ENCODE measurements around the gene MGAT5. TPM values are rescaled to one million over a fixed set of nuclear protein-coding genes. Genes with fewer than 3 reads are reported as not detected.

The MGAT5 gene
- total RNA-seq, 1 donor from 2014 or later: 21.2 TPM

DNA sequence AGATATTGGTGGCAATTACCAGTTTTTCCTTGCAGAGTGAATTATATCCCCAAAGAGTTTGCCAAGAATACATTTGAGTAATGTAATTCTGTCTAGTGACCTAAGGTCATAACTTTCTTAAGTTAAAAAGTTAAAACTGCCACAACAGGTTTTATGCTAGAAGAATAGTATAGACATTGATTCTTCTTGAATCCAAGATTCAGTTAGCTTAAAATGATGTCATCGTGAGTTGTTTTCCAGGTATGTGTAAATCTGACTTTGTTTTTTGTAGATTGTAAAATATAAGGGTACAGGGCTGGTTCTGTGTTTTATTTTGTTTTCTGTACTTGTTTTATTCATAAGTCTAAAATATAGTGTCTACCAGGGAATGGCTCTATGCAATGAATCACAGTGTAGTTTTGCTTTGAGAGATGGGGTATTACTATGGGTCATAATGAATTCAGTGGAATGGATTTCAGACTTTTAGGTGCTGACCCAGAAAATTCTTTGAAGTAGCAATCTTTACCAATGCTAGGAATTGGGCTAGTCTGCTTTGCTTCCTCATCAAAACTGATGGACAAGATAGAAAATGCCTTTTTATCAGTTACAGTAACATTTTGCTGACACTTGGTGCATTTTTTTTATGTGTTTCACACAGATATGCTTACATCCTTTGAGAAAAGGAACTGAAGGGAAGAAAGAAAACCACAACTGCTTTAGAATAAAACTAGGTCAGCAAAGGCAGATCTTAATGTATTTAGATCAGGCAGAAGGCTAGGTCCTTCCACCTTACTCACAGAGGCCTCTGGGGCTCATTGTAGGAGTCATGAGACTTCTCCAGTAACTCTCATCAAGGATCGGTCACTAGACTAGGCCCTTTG, 20.8 kb upstream of the MGAT5 start:
- H3K27ac Mint-ChIP-seq: no peak overlapping the region
- H3K27me3 Mint-ChIP-seq (ENCODE audit: insufficient read depth, low read depth): peaks cover 3% of the 10 kb centered on the region
- no peak overlapping the region for H3K27ac ChIP-seq
- peaks cover 4% of the 10 kb centered on the region for H3K36me3 ChIP-seq
- peaks cover 3% of the 10 kb centered on the region for H3K36me3 Mint-ChIP-seq
- no peak overlapping the region for H3K4me2 ChIP-seq
- H3K9me3 Mint-ChIP-seq: peaks cover 19% of the 10 kb centered on the region
- no peaks in the 10 kb centered on the region for H3K4me1 ChIP-seq
- TF ChIP-seq EZH2phosphoT487 (IDR thresholded peaks at IDR 0.05) (no peak), CTCF (IDR thresholded peaks at IDR 0.05) (no peak), EZH2 (IDR thresholded peaks at IDR 0.05) (no peak)
- no peak overlapping the region for H3K9ac ChIP-seq
- H3K4me3 Mint-ChIP-seq: no peak overlapping the region
- H3K27me3 ChIP-seq: no peaks in the 10 kb centered on the region
- no peaks in the 10 kb centered on the region for H3K9me3 ChIP-seq (ENCODE audit: low read depth)
- peaks cover 2% of the 10 kb centered on the region for H3K79me2 ChIP-seq (ENCODE audit: low read depth)
- no peaks in the 10 kb centered on the region for H3K4me1 Mint-ChIP-seq
- H2AFZ ChIP-seq (replicated peaks): no peak overlapping the region
- no peaks in the 10 kb centered on the region for H3F3A ChIP-seq (ENCODE audit: low read depth)
- no peak overlapping the region for H3K4me3 ChIP-seq
- no peaks in the 10 kb centered on the region for H4K20me1 ChIP-seq (ENCODE audit: low read depth)
- DNase-seq (ENCODE audit: low spot score): no peak

- Histone ChIP-seq H3K4me3 (no peak overlapping the region), H3K9me3 (ENCODE audit: low read depth) (no peaks in the 10 kb centered on the region), H3K4me2 (no peak overlapping the region), H3K79me2 (ENCODE audit: low read depth) (no peaks in the 10 kb centered on the region), H3K4me1 (no peaks in the 10 kb centered on the region), H3K9ac (no peak overlapping the region), H4K20me1 (ENCODE audit: low read depth) (no peaks in the 10 kb centered on the region), H3F3A (ENCODE audit: low read depth) (no peaks in the 10 kb centered on the region), H3K27ac (no peak overlapping the region), H3K27me3 (no peaks in the 10 kb centered on the region), H3K36me3 (no peaks in the 10 kb centered on the region), H2AFZ (replicated peaks) (no peak overlapping the region)
- H3K9me3 Mint-ChIP-seq: peaks cover 13% of the 10 kb centered on the region
- H3K27ac Mint-ChIP-seq: no peak overlapping the region
- H3K27me3 Mint-ChIP-seq (ENCODE audit: insufficient read depth, low read depth): peaks cover 3% of the 10 kb centered on the region
- H3K4me1 Mint-ChIP-seq: no peaks in the 10 kb centered on the region
- DNase-seq (ENCODE audit: low spot score): no peak
- no peak for TF ChIP-seq EZH2 (IDR thresholded peaks at IDR 0.05)
- no peak for TF ChIP-seq CTCF (IDR thresholded peaks at IDR 0.05)
- TF ChIP-seq EZH2phosphoT487 (IDR thresholded peaks at IDR 0.05): no peak
- H3K4me3 Mint-ChIP-seq: no peak overlapping the region
- H3K36me3 Mint-ChIP-seq: peaks cover 3% of the 10 kb centered on the region
These were observed 20.1 kb upstream of the MGAT5 start for GRCh38 chr2:134233728-134234136.

DNA sequence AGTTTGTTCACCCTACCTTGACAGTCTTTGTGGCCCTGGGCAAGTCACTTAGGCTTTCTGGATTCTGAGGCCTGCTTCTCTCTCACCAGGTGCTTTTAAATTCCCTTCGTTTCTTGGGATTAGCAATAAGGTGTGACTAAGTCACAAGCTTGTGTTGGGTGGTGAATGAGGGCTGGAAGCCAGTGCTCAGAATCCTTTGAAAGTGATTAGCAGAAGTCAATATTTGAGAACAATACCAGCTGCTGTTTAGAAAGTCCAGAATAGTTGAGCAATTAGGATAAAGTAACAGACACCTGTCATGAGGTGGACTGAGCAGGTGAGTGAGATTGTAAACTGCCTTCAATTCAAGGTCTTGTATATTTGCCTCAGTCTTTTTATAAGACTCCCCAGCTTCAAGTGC, 19.3 kb upstream of the MGAT5 start:
- H3K4me3 ChIP-seq: no peak overlapping the region
- no peaks in the 10 kb centered on the region for H3K79me2 ChIP-seq (ENCODE audit: low read depth)
- H3F3A ChIP-seq (ENCODE audit: low read depth): no peaks in the 10 kb centered on the region
- no peak for DNase-seq (ENCODE audit: low spot score)
- no peak overlapping the region for H3K27ac ChIP-seq
- no peak overlapping the region for H2AFZ ChIP-seq (replicated peaks)
- H3K9me3 ChIP-seq (ENCODE audit: low read depth): no peaks in the 10 kb centered on the region
- Mint-ChIP-seq H3K4me3 (no peak overlapping the region), H3K4me1 (no peaks in the 10 kb centered on the region), H3K36me3 (peaks cover 3% of the 10 kb centered on the region), H3K27ac (no peak overlapping the region), H3K27me3 (ENCODE audit: insufficient read depth, low read depth) (peaks cover 3% of the 10 kb centered on the region), H3K9me3 (peaks cover 7% of the 10 kb centered on the region)
- no peaks in the 10 kb centered on the region for H3K4me1 ChIP-seq
- no peak overlapping the region for H3K4me2 ChIP-seq
- no peaks in the 10 kb centered on the region for H3K27me3 ChIP-seq
- no peak overlapping the region for H3K9ac ChIP-seq
- TF ChIP-seq CTCF (IDR thresholded peaks at IDR 0.05): no peak
- TF ChIP-seq EZH2 (IDR thresholded peaks at IDR 0.05): no peak
- no peak for TF ChIP-seq EZH2phosphoT487 (IDR thresholded peaks at IDR 0.05)
- H3K36me3 ChIP-seq: no peaks in the 10 kb centered on the region
- no peaks in the 10 kb centered on the region for H4K20me1 ChIP-seq (ENCODE audit: low read depth)
